CD8-positive, alpha-beta memory T cell (primary cell): Measurements from ENCODE around the gene ADGRV1. TPM values are rescaled to one million over a fixed set of nuclear protein-coding genes. Genes with fewer than 3 reads are reported as not detected.

Source experiments
- CTCF ChIA-PET: fragments of 350-600 bp; sonication (Branson Sonifier 250); formaldehyde crosslinking; loops from one replicate; lab custom pipeline; 2021; ENCODE audit warnings: antibody characterized with exemption; lab: Charles Lee
- POLR2A ChIA-PET: fragments of 350-600 bp; sonication (Branson Sonifier 250); formaldehyde crosslinking; loops from one replicate; lab custom pipeline; 2021; ENCODE audit warnings: antibody characterized with exemption; lab: Charles Lee
- DNase-seq, 5 donors: peaks; one replicate each; pipeline versions ENCODE4 v3.0.0 to v3.0.0-alpha.2; 2020 to 2022; ENCODE audit warnings: mixed read lengths in 1 of 5
- H3K27ac ChIP-seq: one replicate; pipeline ENCODE4 v1.7.0; 2013; ENCODE audit warnings: low read depth, mild to moderate bottlenecking, low read length, moderate library complexity
- H3K27me3 ChIP-seq: 2 replicates; pipeline ENCODE4 v1.7.0; 2013; ENCODE audit warnings: low read length, mild to moderate bottlenecking; ENCODE audit not compliant: insufficient read depth, poor library complexity, severe bottlenecking
- H3K36me3 ChIP-seq: 2 replicates; pipeline ENCODE4 v1.7.0; 2013; ENCODE audit warnings: mild to moderate bottlenecking, low read length, moderate library complexity; ENCODE audit not compliant: insufficient read depth
- H3K4me1 ChIP-seq: 2 replicates; pipeline ENCODE4 v1.7.0; 2013; ENCODE audit warnings: mild to moderate bottlenecking, low read length, moderate library complexity; ENCODE audit not compliant: insufficient read depth
- H3K4me3 ChIP-seq: 2 replicates; pipeline ENCODE4 v1.7.0; 2013; ENCODE audit warnings: mild to moderate bottlenecking, low read length
- H3K9me3 ChIP-seq: 2 replicates; pipeline ENCODE4 v1.7.0; 2013; ENCODE audit warnings: mild to moderate bottlenecking, low read length
- H3K27ac Mint-ChIP-seq, 8 donors: one replicate each; pipeline ENCODE4 v1.8.0; 2020 to 2021; ENCODE audit warnings: mixed read lengths in 8 of 8, mild to moderate bottlenecking in 6 of 8, inconsistent platforms in 3 of 8, moderate library complexity in 3 of 8
- H3K27me3 Mint-ChIP-seq, 2 donors: one replicate each; pipeline ENCODE4 v1.8.0; 2020 to 2021; ENCODE audit warnings: mixed read lengths in 2 of 2, mild to moderate bottlenecking in 1 of 2, moderate library complexity in 1 of 2
- H3K36me3 Mint-ChIP-seq, 3 donors: one replicate each; pipeline ENCODE4 v1.8.0; 2020 to 2021; ENCODE audit warnings: mixed read lengths in 3 of 3, inconsistent platforms in 1 of 3, mild to moderate bottlenecking in 1 of 3
- H3K4me1 Mint-ChIP-seq, 3 donors: one replicate each; pipeline ENCODE4 v1.8.0; 2020 to 2021; ENCODE audit warnings: mixed read lengths in 3 of 3, inconsistent platforms in 1 of 3, mild to moderate bottlenecking in 1 of 3
- H3K4me3 Mint-ChIP-seq, 7 donors: one replicate each; pipeline ENCODE4 v1.8.0; 2020 to 2021; ENCODE audit warnings: mixed read lengths in 7 of 7, mild to moderate bottlenecking in 6 of 7, moderate library complexity in 4 of 7, inconsistent platforms in 2 of 7
- H3K9me3 Mint-ChIP-seq, 5 donors: one replicate each; pipeline ENCODE4 v1.8.0; 2020 to 2022; ENCODE audit warnings: mixed read lengths in 5 of 5, mild to moderate bottlenecking in 3 of 5, moderate library complexity in 2 of 5, inconsistent platforms in 1 of 5
- polyA plus RNA-seq: library from polyadenylated mRNA; unstranded; fragments of 300-500 nt; fragmentation: Illumina TruSeq; gene quantifications from one replicate; pipeline ENCODE4 v1.2.3, GENCODE V29; 2021
- total RNA-seq, 2 experiments: library from RNA; stranded (reverse); gene quantifications; one replicate each; pipeline ENCODE4 v1.2.3, GENCODE V29; 2021

ADGRV1 gene
- total and polyA plus RNA-seq, 3 experiments from 2014 or later, result 0.33 to 0.44 TPM; not detected in 1

DNA sequence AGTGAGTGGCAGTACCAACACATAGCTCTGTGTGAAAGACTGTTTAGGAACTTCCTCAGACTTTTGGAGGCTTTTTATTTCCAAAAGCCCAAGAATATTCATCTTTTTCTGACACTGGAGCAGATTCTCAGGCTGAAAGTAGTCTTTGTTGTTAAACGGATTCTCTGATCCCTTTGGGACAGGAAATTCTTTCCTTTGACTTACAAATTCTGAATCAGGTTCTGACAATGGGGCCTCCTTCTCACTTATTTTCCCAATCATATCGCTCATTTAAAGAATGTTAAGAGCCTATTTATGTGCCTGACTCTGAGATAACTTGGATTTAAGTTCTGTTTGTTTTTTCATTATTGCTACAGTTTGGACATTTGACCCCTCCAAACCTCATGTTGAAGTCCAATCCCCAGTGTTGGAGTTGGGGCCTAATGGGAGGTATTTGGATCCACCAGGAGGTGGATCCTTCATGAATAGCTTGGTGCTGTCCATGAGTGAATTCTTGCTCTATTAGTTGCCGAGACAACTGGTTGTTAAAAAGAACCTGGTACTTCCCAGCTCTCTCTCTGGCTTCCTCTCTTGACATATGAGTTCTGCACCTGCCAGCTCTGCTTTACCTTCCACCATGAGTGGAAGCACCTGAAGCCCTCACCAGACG lies 4.1 kb upstream of the ADGRV1 start:
- Histone ChIP-seq H3K9me3 (no peaks in the 10 kb centered on the region), H3K4me1 (no peaks in the 10 kb centered on the region), H3K27ac (no peak overlapping the region), H3K36me3 (no peaks in the 10 kb centered on the region), H3K27me3 (peaks cover 17% of the 10 kb centered on the region), H3K4me3 (no peak overlapping the region)
- CTCF ChIA-PET, result no interaction called here
- Mint-ChIP-seq H3K27me3 (peaks cover 29 to 67% of the 10 kb centered on the region in 2 donors), H3K4me3 (no peak overlapping the region), H3K9me3 (no peaks in the 10 kb centered on the region), H3K27ac (no peak overlapping the region), H3K4me1 (peaks cover 10 to 16% (median 12%) of the 10 kb centered on the region in 3 donors), H3K36me3 (no peaks in the 10 kb centered on the region)
- DNase-seq, result no peak
- POLR2A ChIA-PET, result no interaction called here

DNA sequence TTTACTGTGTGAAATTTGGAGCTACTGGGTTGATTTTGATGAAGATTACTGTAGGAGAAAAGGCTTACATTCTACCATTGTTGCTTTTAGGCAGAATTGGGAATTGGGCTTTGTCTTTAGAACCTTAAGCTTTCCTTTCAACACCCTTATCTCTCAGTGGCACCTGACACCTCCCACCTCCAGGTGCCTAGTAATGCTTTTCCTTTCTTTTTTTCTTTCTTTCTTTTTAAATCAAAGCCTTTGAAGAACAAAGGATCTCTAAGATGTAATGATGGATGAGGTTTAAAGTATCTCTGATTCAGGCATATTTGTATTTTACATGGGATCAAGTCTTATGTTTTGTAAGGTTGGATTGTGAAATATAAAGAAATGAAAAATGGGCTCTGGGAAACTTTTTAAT lies 2.9 kb upstream of the ADGRV1 start:
- no peaks in the 10 kb centered on the region for H3K9me3 ChIP-seq
- no peak overlapping the region for H3K4me3 Mint-ChIP-seq
- no peaks in the 10 kb centered on the region for H3K36me3 ChIP-seq
- H3K36me3 Mint-ChIP-seq, result no peaks in the 10 kb centered on the region
- DNase-seq, result no peak
- H3K4me3 ChIP-seq, result no peak overlapping the region
- no peak overlapping the region for H3K27ac Mint-ChIP-seq
- H3K27me3 Mint-ChIP-seq, result peaks cover 30 to 75% of the 10 kb centered on the region in 2 donors
- peaks cover 10 to 16% (median 12%) of the 10 kb centered on the region in 3 donors for H3K4me1 Mint-ChIP-seq
- H3K27me3 ChIP-seq, result peaks cover 17% of the 10 kb centered on the region
- H3K9me3 Mint-ChIP-seq, result no peaks in the 10 kb centered on the region
- ChIA-PET POLR2A (no interaction called here), CTCF (no interaction called here)
- H3K4me1 ChIP-seq, result no peaks in the 10 kb centered on the region
- no peak overlapping the region for H3K27ac ChIP-seq

DNA sequence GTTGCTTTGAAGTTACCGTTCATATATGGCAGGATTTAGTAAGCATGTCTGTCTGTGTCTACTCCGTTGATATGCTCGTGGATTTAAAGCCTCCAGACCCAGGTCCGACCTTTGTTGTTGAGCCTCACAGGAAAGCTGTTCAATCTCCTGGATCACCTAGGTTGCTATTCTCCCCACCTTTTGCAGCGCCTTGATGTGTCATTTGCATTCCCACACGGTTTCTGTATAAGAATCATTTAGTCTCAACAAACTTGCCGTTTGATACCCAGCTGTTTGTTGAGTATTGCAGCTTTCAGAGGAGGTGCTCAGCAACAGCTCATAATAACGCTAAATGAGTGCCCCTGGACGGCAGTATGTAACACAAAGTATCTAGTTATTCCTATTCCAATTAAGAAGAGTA lies 1.2 kb upstream of the ADGRV1 start:
- Histone ChIP-seq H3K4me3 (no peak overlapping the region), H3K27me3 (peaks cover 27% of the 10 kb centered on the region), H3K9me3 (no peaks in the 10 kb centered on the region), H3K36me3 (no peaks in the 10 kb centered on the region), H3K4me1 (no peaks in the 10 kb centered on the region), H3K27ac (no peak overlapping the region)
- Mint-ChIP-seq H3K27me3 (peaks cover 28 to 76% of the 10 kb centered on the region in 2 donors), H3K27ac (no peak overlapping the region), H3K4me3 (no peak overlapping the region), H3K9me3 (no peaks in the 10 kb centered on the region), H3K36me3 (no peaks in the 10 kb centered on the region), H3K4me1 (peaks cover 10 to 16% (median 12%) of the 10 kb centered on the region in 3 donors)
- CTCF ChIA-PET, result no interaction called here
- POLR2A ChIA-PET, result no interaction called here
- no peak for DNase-seq

DNA sequence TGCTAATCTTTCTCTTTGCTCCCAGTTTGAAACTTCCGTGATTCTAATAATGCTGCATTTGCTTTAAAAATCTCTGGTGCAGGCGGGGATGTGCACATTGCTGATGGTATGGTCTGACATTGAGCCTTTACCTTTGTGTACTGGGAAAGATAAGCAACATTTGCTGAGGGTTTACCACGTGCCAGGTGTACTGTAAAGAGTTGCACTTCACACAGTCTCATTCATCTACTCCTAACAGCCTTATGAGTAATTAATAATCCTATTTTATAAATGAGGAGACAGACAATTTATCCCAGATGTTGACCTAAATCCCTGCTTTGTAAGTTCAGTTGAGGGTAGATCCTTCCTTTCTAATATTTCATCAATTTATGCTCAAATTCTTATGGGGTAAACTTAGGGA lies 726 bp upstream of the ADGRV1 start:
- ChIA-PET CTCF (no interaction called here), POLR2A (no interaction called here)
- Mint-ChIP-seq H3K36me3 (no peaks in the 10 kb centered on the region), H3K27me3 (peaks cover 28 to 75% of the 10 kb centered on the region in 2 donors), H3K4me1 (peaks cover 10 to 16% (median 12%) of the 10 kb centered on the region in 3 donors), H3K4me3 (peak overlapping the region in 6 of 7 donors; percentile 39 to 72 (median 58)), H3K9me3 (no peaks in the 10 kb centered on the region), H3K27ac (peak overlapping the region in 1 of 8 donors; percentile 41)
- Histone ChIP-seq H3K4me3 (no peak overlapping the region), H3K9me3 (no peaks in the 10 kb centered on the region), H3K4me1 (no peaks in the 10 kb centered on the region), H3K27me3 (peaks cover 27% of the 10 kb centered on the region), H3K27ac (no peak overlapping the region), H3K36me3 (no peaks in the 10 kb centered on the region)
- DNase-seq, result no peak

DNA sequence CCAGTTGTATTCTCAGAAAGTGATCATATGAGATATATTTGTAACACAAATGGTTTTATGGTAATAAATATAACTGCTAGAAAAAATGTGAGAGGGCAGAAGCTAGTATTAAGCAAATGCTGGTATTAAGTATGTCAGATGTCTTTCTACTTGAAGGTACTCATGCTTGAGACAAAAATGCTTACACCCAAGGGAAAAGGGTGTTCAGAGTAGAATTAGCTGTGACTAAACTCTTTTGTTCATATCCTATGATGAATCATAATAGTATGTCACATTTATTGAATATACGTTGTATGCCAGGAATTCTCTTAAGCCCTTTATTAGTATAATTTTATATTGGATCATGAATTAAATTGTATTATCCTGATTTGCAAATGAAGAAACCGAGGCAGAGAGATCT lies 2.2 kb downstream of the ADGRV1 start:
- Mint-ChIP-seq H3K36me3 (peaks cover 0 to 2% (median 0%) of the 10 kb centered on the region in 3 donors), H3K4me1 (peaks cover 10 to 16% (median 12%) of the 10 kb centered on the region in 3 donors), H3K9me3 (no peaks in the 10 kb centered on the region), H3K27me3 (peaks cover 25 to 72% of the 10 kb centered on the region in 2 donors), H3K27ac (no peak overlapping the region), H3K4me3 (no peak overlapping the region)
- DNase-seq, result no peak
- H3K27me3 ChIP-seq, result peaks cover 27% of the 10 kb centered on the region
- no peaks in the 10 kb centered on the region for H3K36me3 ChIP-seq
- H3K9me3 ChIP-seq, result no peaks in the 10 kb centered on the region
- no peak overlapping the region for H3K27ac ChIP-seq
- no peaks in the 10 kb centered on the region for H3K4me1 ChIP-seq
- CTCF ChIA-PET, result no interaction called here
- POLR2A ChIA-PET, result no interaction called here
- no peak overlapping the region for H3K4me3 ChIP-seq

DNA sequence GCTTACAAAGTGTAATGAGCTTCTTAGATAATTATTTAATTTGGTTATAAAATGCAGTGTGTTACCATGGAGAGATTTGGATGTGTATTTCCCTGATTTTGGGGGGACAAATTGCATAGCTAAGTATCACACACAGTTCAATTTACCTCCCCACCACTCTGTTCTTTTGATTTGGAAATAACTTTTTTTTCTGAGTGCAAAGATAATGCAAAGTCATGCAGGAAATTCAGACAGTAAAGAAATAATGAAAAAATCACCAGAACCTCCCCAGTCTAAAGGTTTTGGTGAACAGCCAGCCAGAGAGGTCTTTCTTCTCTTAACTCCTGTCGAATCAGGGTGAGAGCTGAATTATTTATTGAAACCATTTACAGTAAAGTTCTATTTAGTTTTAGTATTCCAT lies 3.2 kb downstream of the ADGRV1 start:
- peaks cover 22 to 63% of the 10 kb centered on the region in 2 donors for H3K27me3 Mint-ChIP-seq
- H3K36me3 ChIP-seq, result no peaks in the 10 kb centered on the region
- H3K9me3 Mint-ChIP-seq, result no peaks in the 10 kb centered on the region
- H3K4me3 ChIP-seq, result no peak overlapping the region
- DNase-seq, result no peak
- no peaks in the 10 kb centered on the region for H3K4me1 ChIP-seq
- H3K4me1 Mint-ChIP-seq, result peaks cover 10 to 16% (median 12%) of the 10 kb centered on the region in 3 donors
- H3K36me3 Mint-ChIP-seq, result peaks cover 0 to 2% (median 0%) of the 10 kb centered on the region in 3 donors
- CTCF ChIA-PET, result no interaction called here
- H3K4me3 Mint-ChIP-seq, result no peak overlapping the region
- H3K9me3 ChIP-seq, result no peaks in the 10 kb centered on the region
- H3K27ac Mint-ChIP-seq, result no peak overlapping the region
- H3K27me3 ChIP-seq, result peaks cover 27% of the 10 kb centered on the region
- POLR2A ChIA-PET, result no interaction called here
- no peak overlapping the region for H3K27ac ChIP-seq

DNA sequence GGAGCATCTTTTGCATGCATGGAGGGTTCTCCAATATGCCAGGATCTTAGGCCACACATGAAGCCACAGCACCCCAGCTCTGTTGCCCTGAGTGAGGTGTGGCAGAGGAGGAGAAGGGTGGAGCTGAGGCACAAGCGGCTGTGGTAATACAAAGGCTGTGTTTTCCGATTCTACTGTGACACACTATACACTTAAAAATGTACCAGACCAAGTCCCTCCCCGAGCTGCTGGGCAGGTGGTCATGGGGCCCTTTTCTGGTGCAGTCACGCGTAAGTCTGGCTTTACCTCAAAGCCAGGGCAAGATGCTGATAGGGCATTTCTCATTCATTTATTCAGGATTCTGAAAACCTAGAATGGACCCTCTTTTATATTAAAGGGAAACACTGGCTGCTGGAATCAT lies 3.7 kb downstream of the ADGRV1 start:
- no peak for DNase-seq
- H3K36me3 Mint-ChIP-seq, result peaks cover 0 to 2% (median 0%) of the 10 kb centered on the region in 3 donors
- POLR2A ChIA-PET, result no interaction called here
- H3K36me3 ChIP-seq, result no peaks in the 10 kb centered on the region
- H3K27ac ChIP-seq, result no peak overlapping the region
- CTCF ChIA-PET, result no interaction called here
- no peaks in the 10 kb centered on the region for H3K9me3 ChIP-seq
- no peak overlapping the region for H3K27ac Mint-ChIP-seq
- H3K4me1 Mint-ChIP-seq, result peaks cover 10 to 16% (median 12%) of the 10 kb centered on the region in 3 donors
- H3K27me3 ChIP-seq, result peaks cover 24% of the 10 kb centered on the region
- no peaks in the 10 kb centered on the region for H3K4me1 ChIP-seq
- H3K4me3 Mint-ChIP-seq, result no peak overlapping the region
- no peaks in the 10 kb centered on the region for H3K9me3 Mint-ChIP-seq
- peaks cover 17 to 57% of the 10 kb centered on the region in 2 donors for H3K27me3 Mint-ChIP-seq
- H3K4me3 ChIP-seq, result no peak overlapping the region

DNA sequence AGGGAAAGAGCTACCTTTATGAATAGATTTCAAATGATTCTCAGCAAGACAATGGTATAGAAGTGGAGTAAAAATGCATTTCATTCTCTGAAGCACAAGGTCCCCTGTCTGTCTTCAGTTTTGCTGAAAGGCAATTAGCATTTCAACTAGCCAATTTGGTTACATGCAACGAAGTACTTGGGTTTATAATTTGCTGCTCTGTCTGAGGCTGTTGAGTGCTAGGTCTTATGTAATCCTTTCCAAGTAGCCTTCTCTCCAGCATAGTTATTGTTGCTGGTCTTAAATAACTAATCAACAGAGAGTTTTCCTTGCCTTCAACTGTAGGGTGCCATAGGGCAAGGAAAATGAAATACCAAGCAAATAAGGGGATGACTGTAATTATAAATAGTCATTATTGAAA lies 4.5 kb downstream of the ADGRV1 start:
- H3K4me1 Mint-ChIP-seq, result peaks cover 5 to 10% (median 7%) of the 10 kb centered on the region in 3 donors
- Histone ChIP-seq H3K4me3 (no peak overlapping the region), H3K9me3 (no peaks in the 10 kb centered on the region), H3K27ac (no peak overlapping the region), H3K27me3 (peaks cover 17% of the 10 kb centered on the region), H3K36me3 (no peaks in the 10 kb centered on the region), H3K4me1 (no peaks in the 10 kb centered on the region)
- POLR2A ChIA-PET, result no interaction called here
- peaks cover 9 to 52% of the 10 kb centered on the region in 2 donors for H3K27me3 Mint-ChIP-seq
- no peak for DNase-seq
- CTCF ChIA-PET, result no interaction called here
- H3K36me3 Mint-ChIP-seq, result peaks cover 0 to 2% (median 0%) of the 10 kb centered on the region in 3 donors
- H3K4me3 Mint-ChIP-seq, result no peak overlapping the region
- no peaks in the 10 kb centered on the region for H3K9me3 Mint-ChIP-seq
- no peak overlapping the region for H3K27ac Mint-ChIP-seq
